ENCODE data around the gene GPC4. TPM values are rescaled to one million over a fixed set of nuclear protein-coding genes. Genes with fewer than 3 reads are reported as not detected.

The GPC4 gene
- total RNA-seq, 3 donors from 2014 or later, result 0.10 to 0.13 (median 0.11) TPM

GRCh38 chrX:133394765-133395164 is 20.5 kb downstream of the GPC4 start:
- H3K36me3 Mint-ChIP-seq (ENCODE audit: insufficient read depth), result no peaks in the 10 kb centered on the region
- ATAC-seq (no peak), DNase-seq (no peak)
- H3K9me3 Mint-ChIP-seq, result no peaks in the 10 kb centered on the region
- H3K4me1 Mint-ChIP-seq (ENCODE audit: low read depth), result no peaks in the 10 kb centered on the region
- no peak overlapping the region for H3K4me3 Mint-ChIP-seq
- no peaks in the 10 kb centered on the region for H3K27me3 Mint-ChIP-seq (ENCODE audit: low read depth)

- DNase-seq, result no peak
- ATAC-seq, result no peak
- peaks cover 3% of the 10 kb centered on the region for H3K27me3 Mint-ChIP-seq (ENCODE audit: low read depth)
- no peaks in the 10 kb centered on the region for H3K9me3 Mint-ChIP-seq
- H3K4me3 Mint-ChIP-seq, result no peak overlapping the region
- no peaks in the 10 kb centered on the region for H3K36me3 Mint-ChIP-seq (ENCODE audit: insufficient read depth)
- H3K4me1 Mint-ChIP-seq (ENCODE audit: low read depth), result no peaks in the 10 kb centered on the region
Observed at GRCh38 chrX:133392671-133393070, 22.6 kb downstream of the GPC4 start.

GRCh38 chrX:133391111-133391510 is 24.2 kb downstream of the GPC4 start:
- no peak for ATAC-seq
- Mint-ChIP-seq H3K4me1 (ENCODE audit: low read depth) (no peaks in the 10 kb centered on the region), H3K36me3 (ENCODE audit: insufficient read depth) (no peaks in the 10 kb centered on the region), H3K4me3 (no peak overlapping the region), H3K27me3 (ENCODE audit: low read depth) (peaks cover 5% of the 10 kb centered on the region), H3K9me3 (no peaks in the 10 kb centered on the region)
- no peak for DNase-seq

- no peak overlapping the region for H3K4me3 Mint-ChIP-seq
- ATAC-seq (no peak), DNase-seq (no peak)
- H3K4me1 Mint-ChIP-seq (ENCODE audit: low read depth), result no peaks in the 10 kb centered on the region
- H3K9me3 Mint-ChIP-seq, result no peaks in the 10 kb centered on the region
- peaks cover 5% of the 10 kb centered on the region for H3K27me3 Mint-ChIP-seq (ENCODE audit: low read depth)
- H3K36me3 Mint-ChIP-seq (ENCODE audit: insufficient read depth), result no peaks in the 10 kb centered on the region
Observed at GRCh38 chrX:133390676-133391075, 24.6 kb downstream of the GPC4 start.

- ATAC-seq, result no peak
- Mint-ChIP-seq H3K9me3 (no peaks in the 10 kb centered on the region), H3K4me1 (ENCODE audit: low read depth) (no peaks in the 10 kb centered on the region), H3K27me3 (ENCODE audit: low read depth) (peaks cover 5% of the 10 kb centered on the region), H3K4me3 (no peak overlapping the region), H3K36me3 (ENCODE audit: insufficient read depth) (no peaks in the 10 kb centered on the region)
- no peak for DNase-seq
Observed at GRCh38 chrX:133389975-133390374, 25.3 kb downstream of the GPC4 start.

- no peak for ATAC-seq
- Mint-ChIP-seq H3K4me1 (ENCODE audit: low read depth) (no peaks in the 10 kb centered on the region), H3K36me3 (ENCODE audit: insufficient read depth) (no peaks in the 10 kb centered on the region), H3K27me3 (ENCODE audit: low read depth) (peaks cover 3% of the 10 kb centered on the region), H3K9me3 (no peaks in the 10 kb centered on the region), H3K4me3 (no peak overlapping the region)
- DNase-seq, result no peak
Observed at GRCh38 chrX:133384454-133384853, 30.8 kb downstream of the GPC4 start.

GRCh38 chrX:133380711-133381619 is 34.3 kb downstream of the GPC4 start:
- Mint-ChIP-seq H3K9me3 (no peaks in the 10 kb centered on the region), H3K36me3 (ENCODE audit: insufficient read depth) (no peaks in the 10 kb centered on the region), H3K27me3 (ENCODE audit: low read depth) (no peaks in the 10 kb centered on the region), H3K4me1 (ENCODE audit: low read depth) (no peaks in the 10 kb centered on the region), H3K4me3 (no peak overlapping the region)
- DNase-seq (no peak), ATAC-seq (no peak)

GRCh38 chrX:133376422-133376821 is 38.9 kb downstream of the GPC4 start:
- H3K9me3 Mint-ChIP-seq, result no peaks in the 10 kb centered on the region
- no peaks in the 10 kb centered on the region for H3K4me1 Mint-ChIP-seq (ENCODE audit: low read depth)
- ATAC-seq (no peak), DNase-seq (no peak)
- no peaks in the 10 kb centered on the region for H3K27me3 Mint-ChIP-seq (ENCODE audit: low read depth)
- H3K4me3 Mint-ChIP-seq, result no peak overlapping the region
- no peaks in the 10 kb centered on the region for H3K36me3 Mint-ChIP-seq (ENCODE audit: insufficient read depth)

- Mint-ChIP-seq H3K9me3 (no peaks in the 10 kb centered on the region), H3K36me3 (ENCODE audit: insufficient read depth) (no peaks in the 10 kb centered on the region), H3K27me3 (ENCODE audit: low read depth) (no peaks in the 10 kb centered on the region), H3K4me1 (ENCODE audit: low read depth) (no peaks in the 10 kb centered on the region), H3K4me3 (no peak overlapping the region)
- DNase-seq (no peak), ATAC-seq (no peak)
Observed at GRCh38 chrX:133375615-133376340, 39.5 kb downstream of the GPC4 start.

GRCh38 chrX:133374874-133375387 is 40.4 kb downstream of the GPC4 start:
- Mint-ChIP-seq H3K9me3 (no peaks in the 10 kb centered on the region), H3K27me3 (ENCODE audit: low read depth) (no peaks in the 10 kb centered on the region), H3K4me3 (no peak overlapping the region), H3K36me3 (ENCODE audit: insufficient read depth) (no peaks in the 10 kb centered on the region), H3K4me1 (ENCODE audit: low read depth) (no peaks in the 10 kb centered on the region)
- ATAC-seq (no peak), DNase-seq (no peak)

- Mint-ChIP-seq H3K4me3 (no peak overlapping the region), H3K9me3 (no peaks in the 10 kb centered on the region), H3K27me3 (ENCODE audit: low read depth) (no peaks in the 10 kb centered on the region), H3K4me1 (ENCODE audit: low read depth) (no peaks in the 10 kb centered on the region), H3K36me3 (ENCODE audit: insufficient read depth) (no peaks in the 10 kb centered on the region)
- ATAC-seq (no peak), DNase-seq (no peak)
Observed at GRCh38 chrX:133373386-133374079, 41.8 kb downstream of the GPC4 start.

GRCh38 chrX:133370696-133371275 is 44.5 kb downstream of the GPC4 start:
- Mint-ChIP-seq H3K27me3 (ENCODE audit: low read depth) (no peaks in the 10 kb centered on the region), H3K4me3 (no peak overlapping the region), H3K4me1 (ENCODE audit: low read depth) (no peaks in the 10 kb centered on the region), H3K9me3 (no peaks in the 10 kb centered on the region), H3K36me3 (ENCODE audit: insufficient read depth) (no peaks in the 10 kb centered on the region)
- DNase-seq (no peak), ATAC-seq (no peak)

GRCh38 chrX:133369065-133369464 is 46.2 kb downstream of the GPC4 start:
- Mint-ChIP-seq H3K4me1 (ENCODE audit: low read depth) (no peaks in the 10 kb centered on the region), H3K27me3 (ENCODE audit: low read depth) (no peaks in the 10 kb centered on the region), H3K4me3 (no peak overlapping the region), H3K9me3 (no peaks in the 10 kb centered on the region), H3K36me3 (ENCODE audit: insufficient read depth) (no peaks in the 10 kb centered on the region)
- ATAC-seq (no peak), DNase-seq (no peak)

- no peak overlapping the region for H3K4me3 Mint-ChIP-seq
- no peaks in the 10 kb centered on the region for H3K9me3 Mint-ChIP-seq
- H3K27me3 Mint-ChIP-seq (ENCODE audit: low read depth), result no peaks in the 10 kb centered on the region
- ATAC-seq, result no peak
- H3K36me3 Mint-ChIP-seq (ENCODE audit: insufficient read depth), result no peaks in the 10 kb centered on the region
- no peaks in the 10 kb centered on the region for H3K4me1 Mint-ChIP-seq (ENCODE audit: low read depth)
- DNase-seq, result no peak
Observed at GRCh38 chrX:133366735-133367134, 48.6 kb downstream of the GPC4 start.
